ENCODE results near the gene CABP2. TPM values are rescaled to one million over a fixed set of nuclear protein-coding genes. Genes with fewer than 3 reads are reported as not detected.

The CABP2 gene
- total RNA-seq, 2 donors from 2014 or later, result not detected

DNA sequence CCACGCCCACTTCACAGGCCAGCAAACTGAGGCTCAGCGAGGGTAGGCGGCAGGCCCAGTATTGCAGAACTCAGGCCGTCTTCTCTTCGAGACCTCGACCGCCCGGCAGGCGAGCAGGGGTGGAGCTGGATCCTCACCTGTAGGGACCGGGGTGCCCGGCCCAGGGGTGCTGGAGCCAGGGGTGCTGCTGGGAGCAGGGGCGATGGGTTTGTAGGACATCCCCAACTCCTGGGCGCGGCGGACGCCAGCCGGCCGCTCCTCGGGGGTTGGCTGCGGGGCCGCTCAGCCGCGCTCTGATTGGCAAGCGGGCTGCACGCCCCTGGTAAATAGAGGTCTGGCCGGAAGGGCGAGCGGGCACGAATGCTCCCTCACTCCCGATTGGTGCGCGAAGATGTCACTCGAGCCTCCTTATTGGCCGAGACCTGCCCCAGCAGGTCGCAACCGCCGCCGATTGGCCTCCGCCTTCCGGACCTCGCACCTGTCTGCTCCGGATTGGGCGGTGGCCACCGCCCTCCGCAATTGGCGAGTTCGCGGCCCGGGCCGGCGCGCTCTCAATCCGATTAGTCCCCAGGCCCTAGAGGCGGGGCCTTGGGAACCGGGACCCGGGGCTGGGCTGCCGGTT is 15.3 kb downstream of the CABP2 start, which contains the start of gene CDK2AP2:
TSS of gene CDK2AP2 (minus strand) at position 299 of the 622 bp plus-strand sequence. CDS start at position 219, 80 bp downstream.
- H3K27ac ChIP-seq, result peak within 1 kb of the TSS; percentile 99
- TF ChIP-seq, protein P1, sequence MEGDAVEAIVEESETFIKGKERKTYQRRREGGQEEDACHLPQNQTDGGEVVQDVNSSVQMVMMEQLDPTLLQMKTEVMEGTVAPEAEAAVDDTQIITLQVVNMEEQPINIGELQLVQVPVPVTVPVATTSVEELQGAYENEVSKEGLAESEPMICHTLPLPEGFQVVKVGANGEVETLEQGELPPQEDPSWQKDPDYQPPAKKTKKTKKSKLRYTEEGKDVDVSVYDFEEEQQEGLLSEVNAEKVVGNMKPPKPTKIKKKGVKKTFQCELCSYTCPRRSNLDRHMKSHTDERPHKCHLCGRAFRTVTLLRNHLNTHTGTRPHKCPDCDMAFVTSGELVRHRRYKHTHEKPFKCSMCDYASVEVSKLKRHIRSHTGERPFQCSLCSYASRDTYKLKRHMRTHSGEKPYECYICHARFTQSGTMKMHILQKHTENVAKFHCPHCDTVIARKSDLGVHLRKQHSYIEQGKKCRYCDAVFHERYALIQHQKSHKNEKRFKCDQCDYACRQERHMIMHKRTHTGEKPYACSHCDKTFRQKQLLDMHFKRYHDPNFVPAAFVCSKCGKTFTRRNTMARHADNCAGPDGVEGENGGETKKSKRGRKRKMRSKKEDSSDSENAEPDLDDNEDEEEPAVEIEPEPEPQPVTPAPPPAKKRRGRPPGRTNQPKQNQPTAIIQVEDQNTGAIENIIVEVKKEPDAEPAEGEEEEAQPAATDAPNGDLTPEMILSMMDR (IDR thresholded peaks at IDR 0.05), result no peak
- peaks cover 0 to 54% of the 10 kb centered on the region in 2 donors for H3K4me1 ChIP-seq
- no peaks in the 10 kb centered on the region for H3K9me3 ChIP-seq
- peak; percentile 100 for DNase-seq (ENCODE audit: low spot score)
- peaks cover 8% of the 10 kb centered on the region for H3K36me3 ChIP-seq
- no peaks in the 10 kb centered on the region for H3K27me3 ChIP-seq
- peak within 1 kb of the TSS; percentile 69 to 75 for H3K4me3 ChIP-seq

DNA sequence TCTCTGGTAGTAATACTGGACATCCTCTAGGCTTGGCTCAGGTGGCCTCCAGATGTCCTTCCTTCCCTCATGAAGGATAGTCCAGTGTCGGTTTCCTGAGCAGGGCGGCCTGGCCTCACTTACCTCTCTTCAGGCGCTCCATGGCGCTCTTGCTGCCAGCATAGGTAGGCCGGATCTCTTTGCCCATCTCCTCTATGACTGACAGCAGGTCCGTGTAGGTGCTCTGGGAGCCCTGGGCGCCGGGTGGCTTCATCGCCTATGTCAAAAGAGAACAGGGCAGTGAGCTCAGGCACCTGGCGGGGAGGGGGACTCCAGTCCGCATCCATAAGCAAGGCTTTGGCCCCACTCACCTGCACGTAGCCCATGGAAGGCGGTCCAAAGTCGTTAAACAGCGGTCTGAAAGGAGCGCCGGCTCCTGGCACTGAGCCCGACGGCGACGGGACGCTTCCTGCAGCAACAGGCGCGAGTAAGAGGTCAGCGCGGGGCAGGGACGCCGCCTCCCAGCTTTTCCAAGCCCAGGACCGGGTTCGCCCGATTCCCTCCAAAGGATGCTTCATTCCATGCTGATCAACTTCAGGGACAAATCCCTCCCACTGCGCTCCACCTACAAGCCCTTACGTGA is 15.9 kb downstream of the CABP2 start:
- Histone ChIP-seq H3K4me1 (peaks cover 0 to 54% of the 10 kb centered on the region in 2 donors), H3K4me3 (peak overlapping the region; percentile 69 to 75), H3K36me3 (peaks cover 9% of the 10 kb centered on the region), H3K9me3 (no peaks in the 10 kb centered on the region), H3K27me3 (no peaks in the 10 kb centered on the region), H3K27ac (peak overlapping the region; percentile 99)
- TF ChIP-seq, protein P1 (IDR thresholded peaks at IDR 0.05), result no peak
- peak; percentile 84 for DNase-seq (ENCODE audit: low spot score)

DNA sequence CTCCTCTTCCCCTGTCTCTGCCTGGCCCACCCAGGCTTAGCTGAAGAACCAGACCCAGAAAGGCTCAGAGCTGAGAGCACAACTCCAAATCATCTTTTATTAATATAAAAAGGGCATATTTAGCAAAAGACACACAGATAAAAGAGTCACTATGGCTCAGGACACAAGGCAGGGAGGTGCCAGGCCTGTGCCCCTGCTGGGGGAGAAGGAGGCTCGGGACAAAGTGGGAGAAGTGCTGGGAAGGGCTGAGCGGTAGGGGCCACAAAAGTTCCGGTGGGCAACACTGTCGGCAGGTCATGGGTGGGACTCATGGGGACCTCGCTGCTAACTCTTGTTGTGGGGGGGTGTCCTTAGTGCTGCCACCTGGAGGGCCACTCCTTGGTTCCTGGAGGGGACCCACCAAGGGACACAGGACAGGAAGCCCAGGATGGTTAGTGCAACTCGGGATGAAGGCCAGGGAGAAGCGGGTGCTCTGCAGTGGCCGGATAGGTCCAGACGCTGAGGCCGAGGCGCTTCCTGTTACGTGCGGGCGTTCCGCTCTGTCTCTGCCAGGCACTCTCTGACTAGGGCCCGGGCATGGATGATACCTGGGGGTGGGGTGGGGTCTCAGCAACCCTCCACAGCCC is 16.7 kb downstream of the CABP2 start:
- DNase-seq (ENCODE audit: low spot score), result no peak
- Histone ChIP-seq H3K27ac (peak overlapping the region; percentile 99), H3K36me3 (peaks cover 18% of the 10 kb centered on the region), H3K9me3 (no peaks in the 10 kb centered on the region), H3K4me3 (no peak overlapping the region), H3K27me3 (no peaks in the 10 kb centered on the region), H3K4me1 (peaks cover 0 to 54% of the 10 kb centered on the region in 2 donors)
- TF ChIP-seq, protein P1 (IDR thresholded peaks at IDR 0.05), result peak in 1 of 2 donors; percentile 45

DNA sequence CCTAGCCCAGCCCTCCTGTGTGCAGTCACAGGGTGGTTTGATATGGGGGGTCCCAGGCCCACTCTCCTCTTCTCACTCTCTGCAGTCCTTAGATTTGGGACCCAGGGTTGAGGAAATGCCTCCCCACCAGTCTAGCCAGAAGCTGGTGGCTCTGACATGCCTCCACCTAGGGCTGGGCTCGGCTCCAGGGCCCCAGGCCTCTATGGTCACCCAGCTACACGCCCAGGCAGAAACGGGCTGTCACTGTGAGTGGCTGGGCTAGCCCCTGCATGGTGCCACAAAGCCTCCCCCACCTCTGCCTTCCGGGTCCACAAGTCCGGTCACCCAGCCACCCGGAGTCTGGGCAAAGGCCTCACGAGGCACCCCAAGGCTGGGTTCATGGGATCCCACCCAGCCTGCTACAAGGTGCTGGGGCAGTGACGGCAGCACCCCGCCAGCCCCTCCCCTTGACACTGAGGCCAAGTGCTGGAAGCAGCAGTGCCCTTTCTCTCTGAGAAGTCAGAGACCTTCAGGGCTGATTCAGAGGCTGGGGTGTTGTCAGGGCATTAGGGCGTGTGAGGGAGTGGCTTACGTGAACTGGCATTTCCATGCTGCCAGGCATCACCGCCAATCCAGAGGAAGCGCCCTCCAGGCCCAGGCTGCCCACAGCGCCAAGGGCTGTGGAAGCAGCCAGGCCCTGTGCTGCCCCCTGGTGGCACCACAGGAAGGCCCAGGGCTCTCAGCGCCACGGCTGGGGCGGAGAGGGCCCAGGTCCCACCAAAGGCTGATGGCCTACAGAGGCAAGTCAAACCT is 17.4 kb downstream of the CABP2 start:
- Histone ChIP-seq H3K4me3 (peak overlapping the region; percentile 74 to 77), H3K27me3 (no peaks in the 10 kb centered on the region), H3K4me1 (peaks cover 0 to 54% of the 10 kb centered on the region in 2 donors), H3K27ac (peak overlapping the region; percentile 99), H3K9me3 (no peaks in the 10 kb centered on the region), H3K36me3 (peaks cover 23% of the 10 kb centered on the region)
- peak; percentile 91 for DNase-seq (ENCODE audit: low spot score)
- TF ChIP-seq, protein P1 (IDR thresholded peaks at IDR 0.05), result peak; percentile 93 to 99

DNA sequence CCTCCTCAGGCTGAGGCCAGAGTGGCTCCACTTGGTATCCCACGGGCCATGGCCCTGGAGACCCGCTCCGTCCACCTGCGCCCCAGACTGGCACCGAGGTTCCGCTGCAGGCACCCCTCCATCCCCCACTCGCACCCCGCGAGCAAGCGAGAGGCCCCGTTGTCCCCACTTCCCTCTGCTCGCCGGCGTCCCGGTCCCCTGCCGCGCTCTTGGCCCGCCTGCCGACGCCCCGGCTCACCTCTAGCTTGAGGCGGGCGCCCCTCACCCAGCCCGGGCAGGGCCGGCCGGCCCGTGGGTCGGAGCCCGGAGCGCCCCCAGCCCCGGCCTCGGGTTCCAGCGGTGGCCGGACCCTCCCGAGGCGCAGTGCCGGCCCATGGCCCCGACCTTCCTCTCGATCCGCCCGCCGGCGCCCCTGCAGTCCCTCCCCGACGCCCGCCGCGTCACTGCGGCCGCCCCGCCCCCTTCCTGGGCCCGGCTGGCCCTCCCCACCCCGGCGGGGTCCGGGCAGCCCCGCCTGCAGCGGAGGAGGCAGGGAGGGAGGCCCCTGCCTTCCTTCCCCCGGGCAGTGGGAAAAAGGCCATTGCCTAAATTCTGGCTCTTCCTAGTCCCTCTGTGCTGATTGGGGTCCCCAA is 18.2 kb downstream of the CABP2 start, which contains the start of gene PITPNM1:
TSS of gene PITPNM1 (minus strand) at position 414 of the 632 bp plus-strand sequence. CDS start 1,183 bp downstream, outside the sequence.
- Histone ChIP-seq H3K36me3 (peaks cover 23% of the 10 kb centered on the region), H3K4me3 (peak within 1 kb of the TSS; percentile 74 to 77), H3K4me1 (peaks cover 0 to 54% of the 10 kb centered on the region in 2 donors), H3K27me3 (no peaks in the 10 kb centered on the region), H3K27ac (peak within 1 kb of the TSS; percentile 99), H3K9me3 (no peaks in the 10 kb centered on the region)
- TF ChIP-seq, protein P1 (IDR thresholded peaks at IDR 0.05), result no peak
- peak; percentile 70 for DNase-seq (ENCODE audit: low spot score)
